Measurements from ENCODE around the gene UBE2Z. TPM values are rescaled to one million over a fixed set of nuclear protein-coding genes. Genes with fewer than 3 reads are reported as not detected.

Gene UBE2Z
- total and polyA plus RNA-seq, 2 donors (not counting 3 experiments of a cell fraction or from before 2014, with no cell fraction given) = 104 to 117 TPM

DNA sequence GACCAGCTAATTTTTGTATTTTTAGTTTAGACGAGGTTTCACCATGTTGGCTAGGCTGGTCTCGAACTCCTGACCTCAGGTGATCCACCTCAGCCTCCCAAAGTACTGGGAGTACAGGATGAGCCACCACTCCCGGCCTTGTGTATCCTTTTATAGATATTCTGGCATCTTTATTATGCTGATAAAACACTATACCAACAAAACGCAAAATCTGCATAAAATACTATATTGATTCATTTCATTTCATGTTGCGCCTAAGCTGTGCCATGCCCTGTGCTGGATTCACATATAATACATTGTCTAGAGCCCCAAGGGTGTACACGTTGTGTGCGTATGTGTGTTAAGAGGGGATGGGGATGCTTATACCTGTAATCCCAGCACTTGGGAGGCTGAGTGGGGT lies 3.8 kb upstream of the UBE2Z start:
- DNase-seq (ENCODE audit: low read depth, low spot score) (no peak), FAIRE-seq (no peak)
- H3K27ac ChIP-seq (ENCODE audit: insufficient read depth, low read depth, low read length) = no peak overlapping the region
- no TSS peak for BruUV-seq (replicated peaks)
- peaks cover 6% of the 10 kb centered on the region for H3K4me1 ChIP-seq (ENCODE audit: control insufficient read depth, extremely low read depth, insufficient read depth, low read length)
- no peaks in the 10 kb centered on the region for H3K9me1 ChIP-seq (replicated peaks; ENCODE audit: control insufficient read depth, extremely low read depth, insufficient read depth, low read length)
- intact Hi-C loops (cut with micrococcal nuclease) (no loop called here), dilution Hi-C loops (cut with MboI; ENCODE audit: extremely low pct_ligation_motif_present, low sequenced_read_pairs) (no loop called here)
- no peaks in the 10 kb centered on the region for H3K9me3 ChIP-seq (replicated peaks; ENCODE audit: control insufficient read depth, insufficient read depth, low read length)
- TF ChIP-seq MYC (IDR thresholded peaks at IDR 0.05; ENCODE audit: low read depth, low read length) = no peak
- TF ChIP-seq GATA2 (IDR thresholded peaks at IDR 0.05; ENCODE audit: insufficient read depth, insufficient read length, low read depth, low read length) = no peak
- no peak for TF ChIP-seq EZH2 (IDR thresholded peaks at IDR 0.05; ENCODE audit: borderline replicate concordance, low read depth, low read length, severe bottlenecking)
- no peak for TF ChIP-seq JUN (IDR thresholded peaks at IDR 0.05; ENCODE audit: borderline replicate concordance, insufficient read depth, insufficient read length, low read depth)
- TF ChIP-seq, protein P1, sequence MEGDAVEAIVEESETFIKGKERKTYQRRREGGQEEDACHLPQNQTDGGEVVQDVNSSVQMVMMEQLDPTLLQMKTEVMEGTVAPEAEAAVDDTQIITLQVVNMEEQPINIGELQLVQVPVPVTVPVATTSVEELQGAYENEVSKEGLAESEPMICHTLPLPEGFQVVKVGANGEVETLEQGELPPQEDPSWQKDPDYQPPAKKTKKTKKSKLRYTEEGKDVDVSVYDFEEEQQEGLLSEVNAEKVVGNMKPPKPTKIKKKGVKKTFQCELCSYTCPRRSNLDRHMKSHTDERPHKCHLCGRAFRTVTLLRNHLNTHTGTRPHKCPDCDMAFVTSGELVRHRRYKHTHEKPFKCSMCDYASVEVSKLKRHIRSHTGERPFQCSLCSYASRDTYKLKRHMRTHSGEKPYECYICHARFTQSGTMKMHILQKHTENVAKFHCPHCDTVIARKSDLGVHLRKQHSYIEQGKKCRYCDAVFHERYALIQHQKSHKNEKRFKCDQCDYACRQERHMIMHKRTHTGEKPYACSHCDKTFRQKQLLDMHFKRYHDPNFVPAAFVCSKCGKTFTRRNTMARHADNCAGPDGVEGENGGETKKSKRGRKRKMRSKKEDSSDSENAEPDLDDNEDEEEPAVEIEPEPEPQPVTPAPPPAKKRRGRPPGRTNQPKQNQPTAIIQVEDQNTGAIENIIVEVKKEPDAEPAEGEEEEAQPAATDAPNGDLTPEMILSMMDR (IDR thresholded peaks at IDR 0.05; ENCODE audit: extremely low read depth in 1 of 2, insufficient read depth in 1 of 2, low read depth in 1 of 2, low read length in 2 of 2) = no peak
- POLR2A ChIA-PET = no interaction called here
- no peak overlapping the region for H3K4me2 ChIP-seq (ENCODE audit: insufficient read depth, low read length)
- no peak overlapping the region for H3K4me3 ChIP-seq (replicated peaks in 1 of 3; ENCODE audit: insufficient read depth in 1 of 3, low read depth in 1 of 3, low read length in 3 of 3)
- H2AFZ ChIP-seq (ENCODE audit: low read depth, low read length) = no peak overlapping the region
- H3K79me2 ChIP-seq (ENCODE audit: control insufficient read depth, insufficient read depth, low read length) = peaks cover 9% of the 10 kb centered on the region
- no peaks in the 10 kb centered on the region for H3K36me3 ChIP-seq (ENCODE audit: control insufficient read depth in 2 of 2, extremely low read depth in 1 of 2, insufficient read depth in 2 of 2, low read length in 2 of 2)
- H3K9ac ChIP-seq (replicated peaks; ENCODE audit: extremely low read depth, insufficient read depth, low read length) = no peak overlapping the region
- CTCF ChIA-PET = no interaction called here
- H3K27me3 ChIP-seq (ENCODE audit: control insufficient read depth in 2 of 2, insufficient read depth in 2 of 2, low read length in 2 of 2) = no peaks in the 10 kb centered on the region
- no peaks in the 10 kb centered on the region for H4K20me1 ChIP-seq (replicated peaks; ENCODE audit: control insufficient read depth, extremely low read depth, insufficient read depth, low read length)

DNA sequence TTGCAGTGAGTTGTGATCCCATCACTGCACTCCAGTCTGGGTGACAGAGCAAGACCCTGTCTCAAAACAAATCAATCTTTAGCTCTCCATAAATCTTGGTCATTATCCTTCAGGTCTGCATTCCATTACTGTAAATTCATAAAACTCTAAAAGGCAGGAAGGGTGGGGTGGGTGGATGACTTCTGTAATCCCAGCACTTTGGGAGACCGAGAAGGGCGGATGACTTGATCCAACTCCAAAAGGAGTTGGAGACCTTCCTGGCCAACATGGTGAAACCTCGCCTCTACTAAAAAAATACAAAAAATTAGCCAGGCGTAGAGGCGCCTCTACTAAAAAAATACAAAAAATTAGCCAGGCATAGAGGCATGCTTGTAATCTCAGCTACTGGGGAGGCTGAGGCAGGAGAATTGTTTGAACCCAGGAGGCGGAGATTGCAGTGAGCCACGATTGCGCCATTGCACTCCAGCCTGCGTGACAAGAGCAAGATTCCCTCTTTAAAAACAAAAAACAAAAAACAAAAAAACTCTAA lies 2.2 kb upstream of the UBE2Z start:
- no peaks in the 10 kb centered on the region for H3K9me3 ChIP-seq (replicated peaks; ENCODE audit: control insufficient read depth, insufficient read depth, low read length)
- CTCF ChIA-PET = no interaction called here

More for the DNA sequence above, 2.2 kb upstream of the UBE2Z start:
- DNase-seq (ENCODE audit: low read depth, low spot score) (no peak), FAIRE-seq (no peak)
- Histone ChIP-seq H3K9ac (replicated peaks; ENCODE audit: extremely low read depth, insufficient read depth, low read length) (no peak overlapping the region), H3K27me3 (ENCODE audit: control insufficient read depth in 2 of 2, insufficient read depth in 2 of 2, low read length in 2 of 2) (no peaks in the 10 kb centered on the region), H3K9me1 (replicated peaks; ENCODE audit: control insufficient read depth, extremely low read depth, insufficient read depth, low read length) (no peaks in the 10 kb centered on the region), H2AFZ (ENCODE audit: low read depth, low read length) (no peak overlapping the region), H3K27ac (ENCODE audit: insufficient read depth, low read depth, low read length) (no peak overlapping the region), H3K4me3 (replicated peaks in 1 of 3; ENCODE audit: insufficient read depth in 1 of 3, low read depth in 1 of 3, low read length in 3 of 3) (no peak overlapping the region), H4K20me1 (replicated peaks; ENCODE audit: control insufficient read depth, extremely low read depth, insufficient read depth, low read length) (peaks cover 7% of the 10 kb centered on the region), H3K4me2 (ENCODE audit: insufficient read depth, low read length) (no peak overlapping the region), H3K36me3 (ENCODE audit: control insufficient read depth in 2 of 2, extremely low read depth in 1 of 2, insufficient read depth in 2 of 2, low read length in 2 of 2) (peaks cover 2 to 3% of the 10 kb centered on the region in 2 experiments), H3K79me2 (ENCODE audit: control insufficient read depth, insufficient read depth, low read length) (peaks cover 25% of the 10 kb centered on the region), H3K4me1 (ENCODE audit: control insufficient read depth, extremely low read depth, insufficient read depth, low read length) (peaks cover 22% of the 10 kb centered on the region)
- POLR2A ChIA-PET = interaction anchor here (3.7 kb wide), 1 partner anchor 13 kb away, joined by 20 read pairs; the partner anchor contains the start of gene ATP5MC1
- no peak for TF ChIP-seq FOS (IDR thresholded peaks at IDR 0.05; ENCODE audit: borderline replicate concordance, insufficient read depth, low read length)
- TF ChIP-seq EZH2 (IDR thresholded peaks at IDR 0.05; ENCODE audit: borderline replicate concordance, low read depth, low read length, severe bottlenecking) = no peak
- TF ChIP-seq JUN (IDR thresholded peaks at IDR 0.05; ENCODE audit: borderline replicate concordance, insufficient read depth, insufficient read length, low read depth) = no peak
- TF ChIP-seq, protein P1 (IDR thresholded peaks at IDR 0.05; ENCODE audit: extremely low read depth in 1 of 2, insufficient read depth in 1 of 2, low read depth in 1 of 2, low read length in 2 of 2) = no peak
- BruUV-seq (replicated peaks) = no TSS peak
- intact Hi-C loops (cut with micrococcal nuclease) = no loop called here
- dilution Hi-C loops (cut with MboI; ENCODE audit: extremely low pct_ligation_motif_present, low sequenced_read_pairs) = no loop called here

Data from endothelial cell of umbilical vein (primary cell).